Mesenchymal stem cell (in vitro differentiated cells and primary cell): Measurements from ENCODE around the gene LSR.

Experiments
- DNase-seq: peaks from one replicate; pipeline ENCODE4 v3.0.0-alpha.2; 2013
- H2AFZ ChIP-seq: one replicate; pipeline ENCODE4 v1.6.1; 2013; ENCODE audit warnings: low read depth, mild to moderate bottlenecking, control low read depth, inconsistent platforms, low read length, moderate library complexity
- H2AK5ac ChIP-seq: 2 replicates; pipeline ENCODE4 v1.6.1; 2013; ENCODE audit warnings: low read length, moderate library complexity, mild to moderate bottlenecking, inconsistent platforms; ENCODE audit not compliant: severe bottlenecking
- H2BK120ac ChIP-seq: one replicate; pipeline ENCODE4 v1.6.1; 2013; ENCODE audit warnings: low read depth, mild to moderate bottlenecking, inconsistent platforms, low read length, moderate library complexity
- H2BK12ac ChIP-seq, 2 experiments: one replicate each; pipeline ENCODE4 v1.6.1; 2013; ENCODE audit warnings: inconsistent platforms in 2 of 2, low read length in 2 of 2, mild to moderate bottlenecking in 2 of 2, moderate library complexity in 2 of 2, control low read depth in 1 of 2
- H2BK15ac ChIP-seq: one replicate; pipeline ENCODE4 v1.6.1; 2013; ENCODE audit warnings: mild to moderate bottlenecking, low read depth, inconsistent platforms; ENCODE audit not compliant: poor library complexity, severe bottlenecking
- H2BK5ac ChIP-seq: 2 replicates; pipeline ENCODE4 v1.6.1; 2013; ENCODE audit warnings: low read depth, mild to moderate bottlenecking, low read length, control low read depth, inconsistent platforms; ENCODE audit not compliant: poor library complexity, severe bottlenecking
- H3K14ac ChIP-seq, 2 experiments: one replicate each; pipeline ENCODE4 v1.6.1; 2013; ENCODE audit warnings: inconsistent platforms in 2 of 2, low read length in 2 of 2, control low read depth in 1 of 2, mild to moderate bottlenecking in 1 of 2, moderate library complexity in 1 of 2
- H3K18ac ChIP-seq, 2 experiments: one replicate each; pipeline ENCODE4 v1.6.1; 2013; ENCODE audit warnings: inconsistent platforms in 2 of 2, low read length in 2 of 2, control low read depth in 1 of 2, low read depth in 1 of 2, mild to moderate bottlenecking in 1 of 2
- H3K23ac ChIP-seq, 2 experiments: one replicate each; pipeline ENCODE4 v1.6.1; 2013; ENCODE audit warnings: inconsistent platforms in 2 of 2, low read length in 2 of 2, mild to moderate bottlenecking in 2 of 2, moderate library complexity in 2 of 2, control low read depth in 1 of 2
- H3K27ac ChIP-seq: 2 replicates; pipeline ENCODE4 v1.5.1; 2013; ENCODE audit warnings: mild to moderate bottlenecking, moderate library complexity, low read length, control low read depth, inconsistent platforms; ENCODE audit not compliant: poor library complexity, severe bottlenecking
- H3K27me3 ChIP-seq, 2 experiments: 2 replicates each; pipeline versions ENCODE4 v1.6.1 to v1.7.0; 2013; ENCODE audit warnings: low read length in 2 of 2, mild to moderate bottlenecking in 2 of 2, moderate library complexity in 2 of 2, control low read depth in 1 of 2, inconsistent platforms in 1 of 2; ENCODE audit not compliant: control insufficient read depth in 1 of 2, insufficient read depth in 1 of 2
- H3K36me3 ChIP-seq, 2 experiments: 2 replicates each; pipeline versions ENCODE4 v1.6.1 to v1.7.0; 2013; ENCODE audit warnings: low read length in 2 of 2, control low read depth in 1 of 2, inconsistent platforms in 1 of 2, low read depth in 1 of 2, mild to moderate bottlenecking in 1 of 2; ENCODE audit not compliant: insufficient read depth in 2 of 2, control insufficient read depth in 1 of 2
- H3K4ac ChIP-seq, 2 experiments: one replicate each; pipeline ENCODE4 v1.6.1; 2013; ENCODE audit warnings: inconsistent platforms in 2 of 2, low read length in 2 of 2, mild to moderate bottlenecking in 2 of 2, moderate library complexity in 2 of 2, control low read depth in 1 of 2, low read depth in 1 of 2
- H3K4me1 ChIP-seq: 2 replicates; pipeline ENCODE4 v1.6.1; 2013; ENCODE audit warnings: low read depth, low read length, control low read depth; ENCODE audit not compliant: control insufficient read depth, insufficient read depth
- H3K4me2 ChIP-seq: 2 replicates; pipeline ENCODE4 v1.6.1; 2013; ENCODE audit warnings: low read length, mild to moderate bottlenecking, inconsistent platforms; ENCODE audit not compliant: poor library complexity, severe bottlenecking
- H3K4me3 ChIP-seq, 2 experiments: 2 replicates each; pipeline versions ENCODE4 v1.5.1 to v1.7.0; 2013; ENCODE audit warnings: low read length in 2 of 2, mild to moderate bottlenecking in 2 of 2, control low read depth in 1 of 2, low read depth in 1 of 2; ENCODE audit not compliant: insufficient read depth in 1 of 2
- H3K79me1 ChIP-seq: replicated peaks from 2 replicates; pipeline ENCODE4 v1.6.1; 2013; ENCODE audit warnings: mild to moderate bottlenecking, control low read depth, low read length, inconsistent platforms; ENCODE audit not compliant: poor library complexity, severe bottlenecking
- H3K9ac ChIP-seq: 2 replicates; pipeline ENCODE4 v1.7.0; 2013; ENCODE audit warnings: mild to moderate bottlenecking, low read length, moderate library complexity
- H3K9me3 ChIP-seq: 2 replicates; pipeline ENCODE4 v1.7.0; 2013; ENCODE audit warnings: mild to moderate bottlenecking, low read length; ENCODE audit not compliant: control insufficient read depth
- H4K8ac ChIP-seq: one replicate; pipeline ENCODE4 v1.6.1; 2013; ENCODE audit warnings: inconsistent platforms, mild to moderate bottlenecking, low read length, moderate library complexity
- H4K91ac ChIP-seq: one replicate; pipeline ENCODE4 v1.6.1; 2013; ENCODE audit warnings: mild to moderate bottlenecking, low read length, inconsistent platforms
- WGBS: methylation state at CpG from one replicate; pipeline ENCODE4 v1.1.7; 2013; ENCODE audit warnings: mixed read lengths; 5-methylcytosine and 5-hydroxymethylcytosine counted together

The LSR gene

DNA sequence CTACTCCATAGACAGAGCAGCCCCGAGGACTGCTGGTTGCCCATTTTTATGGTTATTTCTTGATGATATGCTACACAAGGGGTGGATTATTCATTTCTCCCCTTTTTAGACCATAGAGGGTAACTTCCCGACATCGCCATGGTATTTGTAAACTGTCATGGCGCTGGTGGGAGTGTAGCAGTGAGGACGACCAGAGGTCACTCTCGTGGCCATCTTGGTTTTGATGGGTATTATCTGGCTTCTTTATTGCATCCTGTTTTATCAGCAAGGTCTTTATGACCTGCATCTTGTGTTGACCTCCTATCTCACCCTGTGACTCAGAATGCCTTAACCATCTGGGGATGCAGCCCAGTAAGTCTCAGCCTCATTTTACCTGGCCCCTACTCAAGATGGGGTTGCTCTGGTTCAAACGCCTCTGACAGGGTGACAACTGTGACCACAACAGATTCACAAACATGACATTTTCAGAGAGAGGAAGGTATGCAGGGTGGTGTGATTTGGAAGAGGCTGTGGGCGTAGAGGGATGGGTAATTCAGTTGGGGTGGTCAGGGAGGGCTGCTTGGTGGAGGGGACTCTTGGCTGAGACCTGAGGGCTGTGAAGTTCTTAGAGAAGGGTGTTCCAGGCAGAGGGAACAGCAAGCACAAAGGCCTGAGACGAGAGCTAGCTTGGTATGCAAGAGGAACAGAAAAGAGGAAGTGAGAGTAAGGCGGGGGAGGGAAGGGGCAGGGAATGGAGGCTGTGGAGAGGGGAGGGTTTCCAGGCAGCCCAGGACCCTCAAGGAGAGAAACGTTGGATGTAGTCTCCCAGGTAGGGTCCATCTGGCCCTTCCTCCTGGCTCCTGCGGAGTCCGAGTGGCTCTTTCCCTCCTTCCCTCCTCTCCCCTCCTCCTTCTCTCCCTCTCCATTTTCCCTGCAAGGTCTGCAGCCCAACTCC lies 43.7 kb upstream of the LSR start:
- Histone ChIP-seq H4K91ac (no peak overlapping the region), H3K27ac (no peak overlapping the region), H3K4me3 (no peak overlapping the region), H2AFZ (no peak overlapping the region), H3K23ac (no peak overlapping the region), H2BK15ac (no peak overlapping the region), H3K9me3 (no peaks in the 10 kb centered on the region), H3K4me2 (no peak overlapping the region), H3K14ac (no peak overlapping the region), H3K9ac (no peak overlapping the region), H3K4ac (no peak overlapping the region), H4K8ac (no peak overlapping the region), H2BK120ac (no peak overlapping the region), H2BK5ac (no peak overlapping the region), H3K4me1 (no peaks in the 10 kb centered on the region), H3K18ac (no peak overlapping the region), H3K79me1 (no peaks in the 10 kb centered on the region), H3K36me3 (no peaks in the 10 kb centered on the region), H2AK5ac (no peak overlapping the region), H3K27me3 (peaks cover 13 to 15% of the 10 kb centered on the region in 2 experiments), H2BK12ac (no peak overlapping the region)
- 69% methylated on average over 10 of the region's 13 CpGs for WGBS
- no peak for DNase-seq

DNA sequence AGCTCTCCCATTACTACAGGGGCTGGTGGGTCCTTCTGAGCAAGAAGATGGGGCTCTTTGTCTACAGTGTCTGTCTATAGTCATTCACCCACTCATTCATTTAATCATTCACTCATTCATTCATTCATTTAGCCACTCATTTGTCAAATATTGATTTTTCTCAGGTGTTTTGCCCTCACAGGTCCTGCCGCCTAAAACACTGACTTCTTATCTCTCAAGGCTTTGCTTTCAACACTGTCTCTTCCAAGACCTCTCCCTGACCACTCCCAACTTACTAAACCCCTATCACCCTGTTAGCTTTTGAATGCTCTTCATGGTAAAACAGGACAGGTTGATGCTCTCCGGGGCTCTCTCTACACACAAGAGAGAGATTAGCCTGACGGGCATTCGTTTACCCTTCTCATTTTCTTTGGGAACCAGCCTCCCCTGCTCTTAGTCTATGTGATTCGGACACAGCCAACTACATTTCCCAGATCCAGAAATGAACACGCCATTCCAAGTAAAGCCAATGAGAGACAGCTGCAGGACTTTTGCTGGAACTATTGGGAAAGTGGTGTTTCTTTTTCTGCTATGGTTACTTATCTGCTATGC lies 43.0 kb upstream of the LSR start:
- H3K27ac ChIP-seq, result no peak overlapping the region
- H2BK5ac ChIP-seq, result no peak overlapping the region
- H3K18ac ChIP-seq, result no peak overlapping the region
- no peak overlapping the region for H2BK15ac ChIP-seq
- H2AFZ ChIP-seq, result no peak overlapping the region
- H2AK5ac ChIP-seq, result no peak overlapping the region
- no peak overlapping the region for H2BK120ac ChIP-seq
- H3K4me2 ChIP-seq, result no peak overlapping the region
- no peaks in the 10 kb centered on the region for H3K36me3 ChIP-seq
- no peaks in the 10 kb centered on the region for H3K9me3 ChIP-seq
- no peaks in the 10 kb centered on the region for H3K4me1 ChIP-seq
- H3K4me3 ChIP-seq, result no peak overlapping the region
- no peaks in the 10 kb centered on the region for H3K79me1 ChIP-seq
- H2BK12ac ChIP-seq, result no peak overlapping the region
- no peak overlapping the region for H3K23ac ChIP-seq
- no peak overlapping the region for H3K9ac ChIP-seq
- peaks cover 11 to 13% of the 10 kb centered on the region in 2 experiments for H3K27me3 ChIP-seq
- no peak overlapping the region for H3K4ac ChIP-seq
- H4K8ac ChIP-seq, result no peak overlapping the region
- H4K91ac ChIP-seq, result no peak overlapping the region
- WGBS, result 92% methylated on average over 5 of the region's 6 CpGs
- H3K14ac ChIP-seq, result no peak overlapping the region
- no peak for DNase-seq

DNA sequence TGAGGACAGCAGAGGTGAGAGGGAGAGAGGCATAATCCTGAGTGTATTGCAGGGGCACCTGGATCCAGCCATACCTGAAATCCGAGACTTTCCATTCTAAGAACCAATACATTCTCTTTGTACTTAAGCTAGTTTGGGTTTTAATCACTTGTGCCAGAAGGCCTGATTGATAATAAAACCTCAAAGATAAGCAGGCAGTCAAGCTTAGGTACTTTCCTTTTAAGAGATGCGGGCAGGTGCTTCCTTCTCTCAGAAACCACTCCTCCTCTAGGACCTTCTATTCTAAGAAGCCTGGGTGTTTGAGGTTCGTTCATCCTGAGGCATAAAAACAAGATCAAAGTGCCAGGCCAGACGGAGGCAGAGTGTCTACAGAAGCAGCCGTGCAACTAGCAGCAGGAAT lies 42.4 kb upstream of the LSR start:
- Histone ChIP-seq H2BK120ac (no peak overlapping the region), H3K9me3 (no peaks in the 10 kb centered on the region), H3K4me3 (no peak overlapping the region), H2BK15ac (no peak overlapping the region), H3K27me3 (peaks cover 7 to 13% of the 10 kb centered on the region in 2 experiments), H3K23ac (no peak overlapping the region), H4K91ac (no peak overlapping the region), H4K8ac (no peak overlapping the region), H3K79me1 (no peaks in the 10 kb centered on the region), H3K4ac (no peak overlapping the region), H3K18ac (no peak overlapping the region), H2BK12ac (no peak overlapping the region), H2BK5ac (no peak overlapping the region), H3K27ac (no peak overlapping the region), H2AFZ (no peak overlapping the region), H3K9ac (no peak overlapping the region), H3K4me2 (no peak overlapping the region), H3K4me1 (no peaks in the 10 kb centered on the region), H2AK5ac (no peak overlapping the region), H3K14ac (no peak overlapping the region), H3K36me3 (no peaks in the 10 kb centered on the region)
- no peak for DNase-seq
- WGBS, result 62% methylated on average over 3 of the region's 5 CpGs

DNA sequence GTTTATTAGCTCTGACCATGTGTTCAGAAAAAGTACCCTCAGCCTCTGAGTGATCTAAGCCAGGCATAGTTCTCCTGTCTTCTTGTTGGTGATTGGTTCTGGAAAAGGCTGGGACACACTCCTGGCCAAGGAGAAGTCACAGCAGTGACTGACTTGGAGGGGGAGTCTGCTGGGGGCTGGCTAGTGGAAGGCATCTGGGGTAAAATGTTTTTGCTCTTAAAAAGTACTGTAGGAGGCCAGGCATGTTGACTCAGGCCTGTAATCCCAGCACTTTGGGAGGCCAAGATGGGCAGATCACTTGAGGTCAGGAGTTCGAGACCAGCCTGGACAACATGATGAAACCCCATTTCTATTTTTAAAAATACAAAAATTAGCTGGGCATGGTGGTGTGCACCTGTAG lies 41.9 kb upstream of the LSR start:
- no peak overlapping the region for H2BK5ac ChIP-seq
- H2BK120ac ChIP-seq, result no peak overlapping the region
- H2BK12ac ChIP-seq, result no peak overlapping the region
- no peak for DNase-seq
- no peak overlapping the region for H3K4ac ChIP-seq
- H3K23ac ChIP-seq, result no peak overlapping the region
- no peak overlapping the region for H3K27ac ChIP-seq
- H3K4me3 ChIP-seq, result no peak overlapping the region
- H3K4me1 ChIP-seq, result no peaks in the 10 kb centered on the region
- H2BK15ac ChIP-seq, result no peak overlapping the region
- H3K79me1 ChIP-seq, result no peaks in the 10 kb centered on the region
- no peak overlapping the region for H3K4me2 ChIP-seq
- no peak overlapping the region for H3K18ac ChIP-seq
- H2AK5ac ChIP-seq, result no peak overlapping the region
- no CpG with 5 or more reads among the region's 1 CpG for WGBS
- no peaks in the 10 kb centered on the region for H3K9me3 ChIP-seq
- no peak overlapping the region for H2AFZ ChIP-seq
- H3K14ac ChIP-seq, result no peak overlapping the region
- H3K9ac ChIP-seq, result no peak overlapping the region
- no peak overlapping the region for H4K91ac ChIP-seq
- peaks cover 7 to 13% of the 10 kb centered on the region in 2 experiments for H3K27me3 ChIP-seq
- no peak overlapping the region for H4K8ac ChIP-seq
- H3K36me3 ChIP-seq, result no peaks in the 10 kb centered on the region
